ENCODE results near the gene BTBD3. TPM values are rescaled to one million over a fixed set of nuclear protein-coding genes. Genes with fewer than 3 reads are reported as not detected.

Gene BTBD3
- total RNA-seq, 1 donor from 2014 or later, result 52.2 TPM

- H3K4me3 ChIP-seq (ENCODE audit: low read length in 3 of 3), result no peak overlapping the region
- no peaks in the 10 kb centered on the region for H3K4me1 ChIP-seq (ENCODE audit: control insufficient read depth in 3 of 3, insufficient read depth in 3 of 3, low read length in 3 of 3)
Measured at GRCh38 chr20:11958855-11959254, 41.2 kb downstream of the BTBD3 start.

GRCh38 chr20:11965602-11966001 lies 47.9 kb downstream of the BTBD3 start:
- Histone ChIP-seq H3K9ac (ENCODE audit: low read depth in 1 of 3, low read length in 3 of 3) (no peak overlapping the region), H3K36me3 (ENCODE audit: control insufficient read depth in 3 of 3, insufficient read depth in 3 of 3, low read length in 3 of 3) (no peaks in the 10 kb centered on the region), H3K4me3 (ENCODE audit: low read length in 3 of 3) (no peak overlapping the region), H3K4me1 (ENCODE audit: control insufficient read depth in 3 of 3, insufficient read depth in 3 of 3, low read length in 3 of 3) (no peaks in the 10 kb centered on the region), H3K27me3 (ENCODE audit: control insufficient read depth in 3 of 3, insufficient read depth in 3 of 3, low read length in 3 of 3) (no peaks in the 10 kb centered on the region), H3K9me3 (ENCODE audit: control insufficient read depth in 3 of 3, low read length in 3 of 3) (no peaks in the 10 kb centered on the region), H3K27ac (ENCODE audit: low read depth, low read length) (no peak overlapping the region)

More at GRCh38 chr20:11958855-11959254, 41.2 kb downstream of the BTBD3 start:
- Histone ChIP-seq H3K27me3 (ENCODE audit: control insufficient read depth in 3 of 3, insufficient read depth in 3 of 3, low read length in 3 of 3) (no peaks in the 10 kb centered on the region), H3K9ac (ENCODE audit: low read depth in 1 of 3, low read length in 3 of 3) (no peak overlapping the region), H3K27ac (ENCODE audit: low read depth, low read length) (no peak overlapping the region), H3K36me3 (ENCODE audit: control insufficient read depth in 3 of 3, insufficient read depth in 3 of 3, low read length in 3 of 3) (no peaks in the 10 kb centered on the region), H3K9me3 (ENCODE audit: control insufficient read depth in 3 of 3, low read length in 3 of 3) (no peaks in the 10 kb centered on the region)

- H3K9ac ChIP-seq (ENCODE audit: low read depth in 1 of 3, low read length in 3 of 3), result no peak overlapping the region
- no peaks in the 10 kb centered on the region for H3K27me3 ChIP-seq (ENCODE audit: control insufficient read depth in 3 of 3, insufficient read depth in 3 of 3, low read length in 3 of 3)
- H3K4me3 ChIP-seq (ENCODE audit: low read length in 3 of 3), result no peak overlapping the region
- H3K36me3 ChIP-seq (ENCODE audit: control insufficient read depth in 3 of 3, insufficient read depth in 3 of 3, low read length in 3 of 3), result no peaks in the 10 kb centered on the region
- H3K4me1 ChIP-seq (ENCODE audit: control insufficient read depth in 3 of 3, insufficient read depth in 3 of 3, low read length in 3 of 3), result no peaks in the 10 kb centered on the region
- no peaks in the 10 kb centered on the region for H3K9me3 ChIP-seq (ENCODE audit: control insufficient read depth in 3 of 3, low read length in 3 of 3)
- H3K27ac ChIP-seq (ENCODE audit: low read depth, low read length), result no peak overlapping the region
Measured at GRCh38 chr20:11966186-11966585, 48.5 kb downstream of the BTBD3 start.

GRCh38 chr20:11970243-11970836 lies 52.6 kb downstream of the BTBD3 start:
- Histone ChIP-seq H3K9me3 (ENCODE audit: control insufficient read depth in 3 of 3, low read length in 3 of 3) (no peaks in the 10 kb centered on the region), H3K27me3 (ENCODE audit: control insufficient read depth in 3 of 3, insufficient read depth in 3 of 3, low read length in 3 of 3) (no peaks in the 10 kb centered on the region), H3K4me3 (ENCODE audit: low read length in 3 of 3) (no peak overlapping the region), H3K9ac (ENCODE audit: low read depth in 1 of 3, low read length in 3 of 3) (no peak overlapping the region), H3K27ac (ENCODE audit: low read depth, low read length) (no peak overlapping the region), H3K36me3 (ENCODE audit: control insufficient read depth in 3 of 3, insufficient read depth in 3 of 3, low read length in 3 of 3) (no peaks in the 10 kb centered on the region), H3K4me1 (ENCODE audit: control insufficient read depth in 3 of 3, insufficient read depth in 3 of 3, low read length in 3 of 3) (no peaks in the 10 kb centered on the region)

- Histone ChIP-seq H3K27me3 (ENCODE audit: control insufficient read depth in 3 of 3, insufficient read depth in 3 of 3, low read length in 3 of 3) (no peaks in the 10 kb centered on the region), H3K9ac (ENCODE audit: low read depth in 1 of 3, low read length in 3 of 3) (no peak overlapping the region)
Measured at GRCh38 chr20:11972478-11972877, 54.8 kb downstream of the BTBD3 start.

More at GRCh38 chr20:11972478-11972877, 54.8 kb downstream of the BTBD3 start:
- Histone ChIP-seq H3K4me3 (ENCODE audit: low read length in 3 of 3) (no peak overlapping the region), H3K27ac (ENCODE audit: low read depth, low read length) (no peak overlapping the region), H3K4me1 (ENCODE audit: control insufficient read depth in 3 of 3, insufficient read depth in 3 of 3, low read length in 3 of 3) (no peaks in the 10 kb centered on the region), H3K36me3 (ENCODE audit: control insufficient read depth in 3 of 3, insufficient read depth in 3 of 3, low read length in 3 of 3) (no peaks in the 10 kb centered on the region), H3K9me3 (ENCODE audit: control insufficient read depth in 3 of 3, low read length in 3 of 3) (no peaks in the 10 kb centered on the region)

Measured in skeletal muscle tissue (tissue), 4 donors.